ENCODE results near the gene HES5.

The HES5 gene

GRCh38 chr1:2479618-2480017 lies 50.4 kb downstream of the HES5 start:
- TF ChIP-seq, protein P1, sequence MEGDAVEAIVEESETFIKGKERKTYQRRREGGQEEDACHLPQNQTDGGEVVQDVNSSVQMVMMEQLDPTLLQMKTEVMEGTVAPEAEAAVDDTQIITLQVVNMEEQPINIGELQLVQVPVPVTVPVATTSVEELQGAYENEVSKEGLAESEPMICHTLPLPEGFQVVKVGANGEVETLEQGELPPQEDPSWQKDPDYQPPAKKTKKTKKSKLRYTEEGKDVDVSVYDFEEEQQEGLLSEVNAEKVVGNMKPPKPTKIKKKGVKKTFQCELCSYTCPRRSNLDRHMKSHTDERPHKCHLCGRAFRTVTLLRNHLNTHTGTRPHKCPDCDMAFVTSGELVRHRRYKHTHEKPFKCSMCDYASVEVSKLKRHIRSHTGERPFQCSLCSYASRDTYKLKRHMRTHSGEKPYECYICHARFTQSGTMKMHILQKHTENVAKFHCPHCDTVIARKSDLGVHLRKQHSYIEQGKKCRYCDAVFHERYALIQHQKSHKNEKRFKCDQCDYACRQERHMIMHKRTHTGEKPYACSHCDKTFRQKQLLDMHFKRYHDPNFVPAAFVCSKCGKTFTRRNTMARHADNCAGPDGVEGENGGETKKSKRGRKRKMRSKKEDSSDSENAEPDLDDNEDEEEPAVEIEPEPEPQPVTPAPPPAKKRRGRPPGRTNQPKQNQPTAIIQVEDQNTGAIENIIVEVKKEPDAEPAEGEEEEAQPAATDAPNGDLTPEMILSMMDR (conservative IDR thresholded peaks at IDR 0.05; ENCODE audit: control insufficient read depth, insufficient read depth, low read depth, low read length) = no peak
- no peak for DNase-seq (ENCODE audit: low read depth)
- H3K4me3 ChIP-seq (ENCODE audit: control insufficient read depth, low read depth, low read length) = no peak overlapping the region

GRCh38 chr1:2479186-2479585 lies 50.9 kb downstream of the HES5 start:
- no peak for DNase-seq (ENCODE audit: low read depth)
- no peak overlapping the region for H3K4me3 ChIP-seq (ENCODE audit: control insufficient read depth, low read depth, low read length)
- TF ChIP-seq, protein P1 (conservative IDR thresholded peaks at IDR 0.05; ENCODE audit: control insufficient read depth, insufficient read depth, low read depth, low read length) = no peak

Measured in fibroblast of mammary gland (primary cell).